HEK293 (cell line): ENCODE measurements around the gene RXFP1.

Source experiments
- CTCF ChIA-PET: fragments of 350-600 bp; formaldehyde crosslinking; extraction: SDS; loops from one replicate; lab custom pipeline; 2021; ENCODE audit warnings: antibody characterized with exemption; lab: Yijun Ruan, JAX
- POLR2A ChIA-PET: fragments of 300-600 bp; formaldehyde crosslinking; extraction: SDS; loops from one replicate; lab custom pipeline; 2020; ENCODE audit warnings: antibody characterized with exemption, inconsistent platforms; lab: Yijun Ruan, JAX
- H3K27ac ChIP-seq: fragments of 200-500 bp; sonication (Bioruptor generic); 2 replicates; pipeline ENCODE4 v1.5.1; 2014; ENCODE audit warnings: low read depth, low read length, control low read depth, inconsistent platforms; ENCODE audit errors: extremely low read depth
- H3K36me3 ChIP-seq, 2 experiments: fragments of 200-500 bp in 1 of 2; sonication (Bioruptor generic) in 1 of 2; 1 replicate in 1 of 2; 2 replicates in 1 of 2; pipeline ENCODE4 v1.5.1; 2014 to 2017; ENCODE audit warnings: inconsistent platforms in 2 of 2, low read length in 2 of 2; ENCODE audit not compliant: control insufficient read depth in 2 of 2, insufficient read depth in 1 of 2
- H3K4me1 ChIP-seq: fragments of 200-500 bp; sonication (Bioruptor generic); 2 replicates; pipeline ENCODE4 v1.5.1; 2014; ENCODE audit warnings: mild to moderate bottlenecking, low read length, inconsistent platforms; ENCODE audit not compliant: control insufficient read depth, insufficient read depth
- H3K4me3 ChIP-seq: 2 replicates; pipeline ENCODE4 v1.5.1; 2011; ENCODE audit warnings: low read depth, mild to moderate bottlenecking, control low read depth, low read length, moderate library complexity
- H3K9me3 ChIP-seq: fragments of 200-500 bp; sonication (Bioruptor generic); 2 replicates; pipeline ENCODE4 v1.5.1; 2014; ENCODE audit warnings: low read depth, low read length, inconsistent platforms; ENCODE audit not compliant: control insufficient read depth, insufficient read depth
- HOXC10 ChIP-seq: sonication (generic); formaldehyde crosslinking; IDR thresholded peaks from 2 replicates; pipeline ENCODE4 v1.8.1; 2023; ENCODE audit warnings: mild to moderate bottlenecking, missing genetic modification reagents
- KLF17 ChIP-seq: fragments of 450-650 bp; formaldehyde crosslinking; IDR thresholded peaks from 2 replicates; pipeline ENCODE4 v1.5.1; 2016; ENCODE audit warnings: missing biosample characterization, missing genetic modification characterization
- PATZ1 ChIP-seq: fragments of 450-650 bp; formaldehyde crosslinking; IDR thresholded peaks from 2 replicates; pipeline ENCODE4 v1.5.1; 2016; ENCODE audit warnings: missing biosample characterization, missing genetic modification characterization
- PBX3 ChIP-seq: sonication (generic); formaldehyde crosslinking; IDR thresholded peaks from 2 replicates; pipeline ENCODE4 v1.8.1; 2022; ENCODE audit warnings: mild to moderate bottlenecking, moderate library complexity, missing genetic modification reagents
- SCRT2 ChIP-seq: fragments of 450-650 bp; formaldehyde crosslinking; IDR thresholded peaks from 2 replicates; pipeline ENCODE4 v1.5.1; 2016; ENCODE audit warnings: missing biosample characterization, missing genetic modification characterization
- WT1 ChIP-seq: fragments of 450-650 bp; formaldehyde crosslinking; IDR thresholded peaks from 2 replicates; pipeline ENCODE4 v1.5.1; 2016; ENCODE audit warnings: missing biosample characterization, missing genetic modification characterization
- YY2 ChIP-seq: fragments of 450-650 bp; formaldehyde crosslinking; IDR thresholded peaks from 2 replicates; pipeline ENCODE4 v1.5.1; 2016; ENCODE audit warnings: missing biosample characterization, missing genetic modification characterization
- ZBTB6 ChIP-seq: fragments of 450-650 bp; formaldehyde crosslinking; IDR thresholded peaks from 2 replicates; pipeline ENCODE4 v1.5.1; 2017; ENCODE audit warnings: missing biosample characterization, missing genetic modification characterization
- ZFP41 ChIP-seq: fragments of 450-650 bp; formaldehyde crosslinking; IDR thresholded peaks from 2 replicates; pipeline ENCODE4 v1.5.1; 2016; ENCODE audit warnings: missing biosample characterization, missing genetic modification characterization, borderline replicate concordance
- ZNF114 ChIP-seq: fragments of 450-650 bp; formaldehyde crosslinking; IDR thresholded peaks from 2 replicates; pipeline ENCODE4 v1.5.0; 2017; ENCODE audit warnings: missing biosample characterization, missing genetic modification characterization
- ZNF169 ChIP-seq: fragments of 450-650 bp; formaldehyde crosslinking; IDR thresholded peaks from 2 replicates; pipeline ENCODE4 v1.5.1; 2016; ENCODE audit warnings: missing biosample characterization, missing genetic modification characterization
- ZNF362 ChIP-seq: fragments of 450-650 bp; formaldehyde crosslinking; IDR thresholded peaks from 2 replicates; pipeline ENCODE4 v1.5.1; 2016; ENCODE audit warnings: missing biosample characterization, missing genetic modification characterization
- ZNF37A ChIP-seq: fragments of 450-650 bp; IDR thresholded peaks from 2 replicates; pipeline ENCODE4 v1.5.1; 2018; ENCODE audit warnings: missing biosample characterization, missing genetic modification characterization
- ZNF391 ChIP-seq: fragments of 450-650 bp; formaldehyde crosslinking; IDR thresholded peaks from 2 replicates; pipeline ENCODE4 v1.5.1; 2016; ENCODE audit warnings: low read depth, missing biosample characterization, missing genetic modification characterization, borderline replicate concordance
- ZNF423 ChIP-seq: fragments of 450-650 bp; formaldehyde crosslinking; IDR thresholded peaks from 2 replicates; pipeline ENCODE4 v1.5.1; 2016; ENCODE audit warnings: missing biosample characterization, missing genetic modification characterization
- ZNF501 ChIP-seq: fragments of 450-650 bp; formaldehyde crosslinking; IDR thresholded peaks from 2 replicates; pipeline ENCODE4 v1.5.1; 2016; ENCODE audit warnings: missing biosample characterization, missing genetic modification characterization
- ZNF548 ChIP-seq: fragments of 450-650 bp; formaldehyde crosslinking; IDR thresholded peaks from 2 replicates; pipeline ENCODE4 v1.5.1; 2016; ENCODE audit warnings: missing biosample characterization, missing genetic modification characterization
- ZNF555 ChIP-seq: fragments of 450-650 bp; formaldehyde crosslinking; conservative IDR thresholded peaks from 2 replicates; pipeline ENCODE4 v1.5.1; 2017; ENCODE audit warnings: missing biosample characterization, mild to moderate bottlenecking, missing genetic modification characterization, inconsistent platforms
- ZNF623 ChIP-seq: fragments of 450-650 bp; formaldehyde crosslinking; IDR thresholded peaks from 2 replicates; pipeline ENCODE4 v1.5.1; 2016; ENCODE audit warnings: missing biosample characterization, missing genetic modification characterization
- ZNF626 ChIP-seq: fragments of 450-650 bp; sonication (Bioruptor Pico); formaldehyde crosslinking; IDR thresholded peaks from 2 replicates; pipeline ENCODE4 v1.5.1; 2018; ENCODE audit warnings: missing biosample characterization, missing genetic modification characterization, inconsistent platforms
- ZNF76 ChIP-seq: fragments of 450-650 bp; formaldehyde crosslinking; IDR thresholded peaks from 2 replicates; pipeline ENCODE4; 2016; ENCODE audit warnings: low read depth, missing biosample characterization, missing genetic modification characterization, borderline replicate concordance
- ZNF776 ChIP-seq: fragments of 450-650 bp; formaldehyde crosslinking; IDR thresholded peaks from 2 replicates; pipeline ENCODE4 v1.5.0; 2017; ENCODE audit warnings: missing biosample characterization, missing genetic modification characterization, borderline replicate concordance
- ZNF792 ChIP-seq: fragments of 450-650 bp; formaldehyde crosslinking; IDR thresholded peaks from 2 replicates; pipeline ENCODE4 v1.5.1; 2016; ENCODE audit warnings: missing biosample characterization, missing genetic modification characterization
- ZSCAN23 ChIP-seq: fragments of 450-650 bp; formaldehyde crosslinking; IDR thresholded peaks from 2 replicates; pipeline ENCODE4 v1.5.1; 2016; ENCODE audit warnings: missing biosample characterization, missing genetic modification characterization

Gene RXFP1

GRCh38 chr4:158676076-158676475, 154.4 kb downstream of the RXFP1 start (continued):
- no peak for TF ChIP-seq KLF17 (tag by site-specific recombination)

GRCh38 chr4:158678767-158679166, 157.1 kb downstream of the RXFP1 start:
- CTCF ChIA-PET, result no interaction called here
- H3K27ac ChIP-seq, result no peak overlapping the region
- no peaks in the 10 kb centered on the region for H3K36me3 ChIP-seq
- no peaks in the 10 kb centered on the region for H3K9me3 ChIP-seq
- no peak overlapping the region for H3K4me3 ChIP-seq
- POLR2A ChIA-PET, result interaction anchor here (0.6 kb wide), 1 partner anchor 9 kb away, joined by 3 read pairs; no protein-coding TSS in a partner anchor
- H3K4me1 ChIP-seq, result no peaks in the 10 kb centered on the region
- no peak for TF ChIP-seq ZNF37A (tag by site-specific recombination)
- TF ChIP-seq ZNF114 (tag by site-specific recombination), result no peak
- no peak for TF ChIP-seq ZNF776 (tag by site-specific recombination)
- no peak for TF ChIP-seq HOXC10
- no peak for TF ChIP-seq ZNF391
- no peak for TF ChIP-seq ZNF626
- no peak for TF ChIP-seq WT1 (tag by site-specific recombination)
- TF ChIP-seq ZNF792 (tag by site-specific recombination), result no peak
- no peak for TF ChIP-seq ZFP41 (tag by site-specific recombination)
- TF ChIP-seq, all 188 proteins: peak for 0

- no peaks in the 10 kb centered on the region for H3K9me3 ChIP-seq
- no peak for TF ChIP-seq ZNF362 (tag by site-specific recombination)
- no peak for TF ChIP-seq ZNF169 (tag by site-specific recombination)
- TF ChIP-seq PBX3, result no peak
- no peak for TF ChIP-seq ZNF76 (tag by site-specific recombination)
- H3K4me3 ChIP-seq, result no peak overlapping the region
- H3K36me3 ChIP-seq, result peaks cover 0 to 8% of the 10 kb centered on the region in 2 experiments; a peak in 1 of 3 replicates
- H3K4me1 ChIP-seq, result no peaks in the 10 kb centered on the region
- no peak overlapping the region for H3K27ac ChIP-seq
- ChIA-PET CTCF (interaction anchor here (0.6 kb wide), 1 partner anchor 425 kb away, joined by 3 read pairs; no protein-coding TSS in a partner anchor), POLR2A (interaction anchor here (1.3 kb wide), 1 partner anchor 11 kb away, joined by 3 read pairs; no protein-coding TSS in a partner anchor)
Measured at GRCh38 chr4:158681629-158682028, 159.9 kb downstream of the RXFP1 start.

- H3K36me3 ChIP-seq, result peaks cover 0 to 12% of the 10 kb centered on the region in 2 experiments; a peak in 1 of 3 replicates
- H3K4me3 ChIP-seq, result no peak overlapping the region
- ChIA-PET POLR2A (no interaction called here), CTCF (no interaction called here)
- no peak for TF ChIP-seq ZNF548 (tag by site-specific recombination)
- no peak for TF ChIP-seq PATZ1
- TF ChIP-seq YY2 (tag by site-specific recombination), result no peak
- no peak for TF ChIP-seq ZNF623
- TF ChIP-seq ZSCAN23 (tag by site-specific recombination), result no peak
- TF ChIP-seq ZNF423 (tag by site-specific recombination), result no peak
- TF ChIP-seq ZNF501 (tag by site-specific recombination), result no peak
- TF ChIP-seq SCRT2 (tag by site-specific recombination), result no peak
- TF ChIP-seq ZBTB6 (tag by site-specific recombination), result no peak
- no peak for TF ChIP-seq ZNF555 (tag by site-specific recombination)
- H3K27ac ChIP-seq, result no peak overlapping the region
- no peaks in the 10 kb centered on the region for H3K4me1 ChIP-seq
- no peaks in the 10 kb centered on the region for H3K9me3 ChIP-seq
Measured at GRCh38 chr4:158682066-158682465, 160.4 kb downstream of the RXFP1 start.
